Femur (tissue), 1 donor: ENCODE data around the gene EIF4B.

Experiments used
- DNase-seq: peaks from one replicate; pipeline ENCODE4 v3.0.0-alpha.2; 2017

The EIF4B gene

DNA sequence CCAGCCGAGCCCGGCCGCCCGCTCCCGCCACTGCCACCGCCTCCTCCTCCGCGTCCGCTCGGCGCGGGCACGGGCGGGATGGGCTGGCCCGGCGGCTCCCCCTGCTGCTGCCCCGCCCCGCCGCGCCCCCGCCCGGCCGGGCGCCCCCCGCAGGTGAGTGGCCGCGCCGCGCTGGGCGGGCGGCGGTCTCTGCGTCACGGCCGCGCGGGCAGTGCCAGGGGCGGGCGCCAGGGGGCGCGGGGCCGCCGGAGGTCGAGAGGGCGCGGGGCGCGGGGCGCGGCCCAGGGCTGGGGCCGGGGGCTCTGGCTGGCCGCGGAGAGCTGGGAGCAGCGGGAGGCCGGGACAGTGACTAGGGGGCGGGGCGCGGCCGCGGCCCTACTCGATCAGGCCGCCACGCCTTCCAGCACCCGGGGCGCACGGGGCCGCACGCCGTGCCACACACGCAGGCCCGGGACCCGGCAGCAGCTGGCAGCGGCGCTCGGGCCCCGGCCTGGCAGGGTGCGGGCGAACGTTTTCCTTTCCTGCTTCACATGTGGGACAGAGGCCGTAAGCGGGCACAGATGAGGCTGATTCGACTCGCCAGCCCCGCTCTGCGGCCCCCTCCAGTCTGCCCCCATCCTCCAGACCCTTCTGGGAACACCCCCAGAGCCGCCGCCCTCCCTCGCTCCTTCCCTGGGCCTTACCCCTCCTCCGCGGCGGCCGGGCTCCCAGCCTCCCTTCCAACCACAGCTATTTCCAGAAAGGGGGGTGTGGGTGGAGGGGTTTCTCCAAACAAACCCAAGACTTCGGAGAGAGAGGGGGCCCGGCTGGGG lies 41.2 kb downstream of the EIF4B start:
- DNase-seq, result peak; percentile 95

DNA sequence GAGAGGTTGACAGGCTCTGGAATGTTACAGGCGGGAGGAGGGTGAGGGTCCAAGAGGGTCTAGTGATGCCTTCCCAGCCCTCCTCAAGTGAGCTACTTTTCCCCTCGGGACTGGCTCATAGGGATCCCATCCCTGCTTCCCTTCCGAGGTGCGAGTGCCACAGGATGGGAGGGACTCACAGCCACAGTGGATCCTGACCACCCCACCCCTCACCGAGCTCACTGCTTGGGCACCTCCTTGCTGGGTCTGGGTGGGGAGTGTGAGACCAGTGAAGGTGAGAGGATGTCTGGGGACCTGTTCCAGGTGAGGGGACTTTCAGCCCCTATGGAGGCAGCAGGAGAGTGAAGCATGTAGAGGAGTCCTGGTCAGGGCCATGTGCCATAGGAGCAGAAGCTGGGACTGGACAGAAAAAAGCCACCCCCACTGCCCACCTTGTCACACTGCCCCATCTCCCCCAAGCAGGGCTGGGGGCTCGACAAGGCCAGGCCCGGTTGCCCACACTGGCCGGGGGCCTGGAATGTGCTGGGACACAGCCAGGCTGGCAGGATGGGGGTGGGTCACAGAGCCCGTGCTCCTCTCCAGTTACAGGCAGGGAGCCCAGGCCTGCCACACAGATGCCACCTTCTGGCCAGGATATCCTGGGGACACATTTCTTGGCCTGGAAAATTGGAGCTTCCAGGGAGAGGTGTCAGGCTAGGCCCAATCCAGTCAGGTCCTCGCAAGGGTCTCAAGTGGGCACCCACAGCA lies 42.0 kb downstream of the EIF4B start:
- peak; percentile 86 for DNase-seq

DNA sequence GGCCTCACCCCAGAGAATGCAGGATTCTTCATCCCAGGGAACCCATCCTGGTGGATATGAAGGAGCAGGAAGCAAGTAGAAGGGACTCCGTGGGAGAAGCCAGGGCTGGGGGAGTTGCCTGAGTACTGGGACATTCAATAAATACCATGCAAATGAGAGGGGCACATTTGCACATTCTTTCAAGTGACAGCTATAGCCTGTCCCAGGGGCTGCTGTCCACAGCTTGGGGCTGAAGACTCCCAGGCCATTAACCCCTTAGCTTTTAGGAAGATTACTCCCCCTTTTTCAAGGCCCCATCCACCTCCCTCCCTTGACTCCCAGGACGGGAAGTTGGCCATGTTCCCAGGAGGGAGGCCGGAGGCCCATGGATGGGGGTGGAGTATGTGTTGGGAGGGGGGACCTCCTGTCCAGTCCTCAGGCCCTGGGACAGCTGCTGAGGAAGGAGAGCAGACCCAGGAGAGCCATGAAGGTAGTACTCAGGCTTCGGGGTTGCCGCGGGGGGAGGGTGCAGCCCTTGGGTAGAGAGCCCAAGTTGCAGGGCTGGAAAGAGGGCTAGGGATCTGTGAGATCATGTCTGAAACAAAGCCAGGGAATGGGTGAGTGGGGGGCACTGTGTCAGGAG lies 42.6 kb downstream of the EIF4B start:
- DNase-seq, result peak; percentile 86

DNA sequence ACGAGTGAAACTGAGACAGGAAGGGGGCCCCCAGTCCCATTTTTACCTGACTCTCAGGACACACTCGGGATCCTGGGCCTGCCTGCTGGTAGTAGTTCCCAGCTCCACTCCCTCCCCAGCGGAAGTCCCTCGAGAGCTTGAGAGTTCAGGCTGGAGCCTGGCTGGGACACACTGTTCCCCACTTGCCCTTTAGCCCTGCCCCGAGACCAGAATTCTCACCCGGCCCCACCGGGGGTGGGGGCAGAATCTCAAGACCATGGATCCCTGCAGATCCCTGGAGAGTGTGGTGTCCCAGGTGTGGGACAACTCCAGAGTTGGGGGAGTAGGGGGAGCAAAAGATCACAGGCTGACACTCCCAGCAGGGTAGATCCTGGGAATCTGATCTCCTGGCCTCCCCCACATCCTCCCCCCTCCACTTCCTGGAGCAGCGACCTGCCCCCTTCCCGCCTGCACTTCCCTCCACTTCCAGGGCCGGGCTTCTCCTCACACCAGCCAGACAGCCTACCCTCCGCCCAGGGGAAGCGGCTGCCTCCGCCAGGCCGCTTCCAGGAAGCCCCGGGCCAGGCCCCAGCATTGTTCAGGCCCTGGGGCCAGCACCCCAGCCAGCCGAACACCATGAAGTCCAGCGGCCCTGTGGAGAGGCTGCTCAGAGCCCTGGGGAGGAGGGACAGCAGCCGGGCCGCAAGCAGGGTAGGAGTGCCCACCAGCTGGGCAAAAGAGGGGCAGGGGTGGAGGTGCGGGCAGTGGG lies 43.5 kb downstream of the EIF4B start, which contains the start of gene TNS2:
TSS of gene TNS2 (plus strand) at position 495 of the 748 bp plus-strand sequence. CDS start at position 616, 121 bp downstream.
- DNase-seq, result peak; percentile 87

DNA sequence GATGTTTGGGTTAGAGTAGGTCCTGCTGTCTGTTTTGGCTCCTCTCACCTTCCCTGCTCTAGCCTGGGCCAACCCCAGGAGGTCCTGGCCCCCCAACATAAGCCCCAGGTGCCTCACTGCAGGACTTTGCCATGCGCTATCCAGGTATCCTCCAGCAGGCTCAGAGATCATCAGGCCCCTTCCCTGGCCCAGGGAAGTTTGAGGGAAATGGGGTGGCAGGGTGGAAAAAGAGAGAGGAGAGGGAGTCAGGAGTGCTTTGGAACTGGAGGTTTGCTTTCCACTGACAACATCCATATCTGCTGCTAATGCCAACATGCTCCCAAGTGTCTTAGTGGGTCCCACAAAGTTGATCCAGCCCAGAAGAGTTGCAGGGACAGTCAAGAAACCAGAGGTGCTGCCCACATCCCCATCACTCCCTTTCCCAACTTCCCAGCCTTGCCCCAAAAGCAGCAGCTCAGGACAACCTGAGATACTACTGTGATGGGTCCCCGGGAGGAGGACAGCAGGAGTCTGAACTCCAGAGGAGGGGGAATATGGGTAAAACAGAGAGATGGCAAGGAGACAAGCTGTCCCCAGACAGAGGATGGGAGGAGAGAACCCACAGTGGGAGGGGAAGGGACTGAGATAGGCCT lies 44.3 kb downstream of the EIF4B start:
- no peak for DNase-seq

DNA sequence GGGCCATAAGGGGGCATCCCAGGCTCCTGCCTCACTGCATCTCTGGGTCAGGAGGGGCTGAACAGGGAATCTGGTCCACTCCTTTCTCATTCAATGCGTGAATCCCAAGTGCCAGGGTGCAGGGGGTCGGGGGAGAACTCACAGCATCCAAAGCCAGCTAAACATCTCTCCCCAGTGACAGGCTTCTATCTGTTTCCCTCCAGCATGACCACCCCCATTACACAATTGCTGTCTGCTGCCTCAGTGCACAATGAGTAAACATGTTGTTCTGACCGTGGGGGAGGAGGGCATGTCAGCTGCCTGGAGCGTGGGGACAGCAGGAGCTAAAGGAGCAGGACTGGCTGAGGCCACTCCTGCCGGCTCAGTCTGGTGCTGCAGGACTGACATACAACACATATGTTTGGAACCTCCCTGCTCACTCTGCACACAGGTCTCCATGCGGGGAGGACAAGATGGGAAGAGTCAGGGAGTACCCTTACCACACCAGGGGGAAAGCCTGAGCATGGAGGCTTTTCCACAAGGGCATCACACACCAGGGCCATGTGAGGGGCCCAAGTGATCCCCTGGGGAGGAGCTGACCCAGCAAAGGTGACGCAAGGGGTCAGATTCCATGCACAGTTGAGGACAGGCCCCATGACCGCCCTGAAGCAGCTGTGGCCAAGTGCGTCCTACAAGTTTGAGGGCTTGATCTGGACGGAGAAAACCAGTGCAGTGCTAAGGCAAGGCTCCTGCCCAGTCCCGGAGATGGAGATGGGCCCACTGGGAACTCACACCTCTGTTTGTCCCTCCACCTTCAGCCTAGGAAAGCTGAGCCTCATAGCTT lies 45.0 kb downstream of the EIF4B start:
- peak; percentile 64 for DNase-seq

DNA sequence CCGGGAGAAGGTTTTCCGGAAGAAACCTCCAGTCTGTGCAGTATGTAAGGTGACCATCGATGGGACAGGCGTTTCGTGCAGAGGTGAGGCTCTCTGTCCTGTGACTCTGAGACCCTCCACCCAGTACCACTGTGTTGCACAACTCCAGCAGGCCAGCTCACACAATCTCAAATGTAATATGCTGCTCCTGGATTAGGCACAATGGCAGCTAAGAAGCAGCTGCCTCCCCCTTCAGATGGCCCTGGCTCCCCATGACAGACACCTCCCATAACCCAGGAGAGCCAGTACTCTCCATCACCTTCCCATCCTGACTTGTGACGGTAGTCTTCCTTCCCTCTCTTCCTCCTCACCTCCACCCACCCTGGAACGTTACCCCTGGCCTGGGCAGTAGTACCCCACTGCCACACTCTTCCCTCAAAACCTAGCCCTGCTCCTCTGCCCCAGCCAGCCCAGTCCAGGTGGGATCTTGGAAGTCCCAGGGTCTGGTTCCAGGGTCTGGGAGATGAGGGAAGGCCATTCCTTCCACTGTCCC lies 45.7 kb downstream of the EIF4B start:
- DNase-seq, result peak; percentile 28

DNA sequence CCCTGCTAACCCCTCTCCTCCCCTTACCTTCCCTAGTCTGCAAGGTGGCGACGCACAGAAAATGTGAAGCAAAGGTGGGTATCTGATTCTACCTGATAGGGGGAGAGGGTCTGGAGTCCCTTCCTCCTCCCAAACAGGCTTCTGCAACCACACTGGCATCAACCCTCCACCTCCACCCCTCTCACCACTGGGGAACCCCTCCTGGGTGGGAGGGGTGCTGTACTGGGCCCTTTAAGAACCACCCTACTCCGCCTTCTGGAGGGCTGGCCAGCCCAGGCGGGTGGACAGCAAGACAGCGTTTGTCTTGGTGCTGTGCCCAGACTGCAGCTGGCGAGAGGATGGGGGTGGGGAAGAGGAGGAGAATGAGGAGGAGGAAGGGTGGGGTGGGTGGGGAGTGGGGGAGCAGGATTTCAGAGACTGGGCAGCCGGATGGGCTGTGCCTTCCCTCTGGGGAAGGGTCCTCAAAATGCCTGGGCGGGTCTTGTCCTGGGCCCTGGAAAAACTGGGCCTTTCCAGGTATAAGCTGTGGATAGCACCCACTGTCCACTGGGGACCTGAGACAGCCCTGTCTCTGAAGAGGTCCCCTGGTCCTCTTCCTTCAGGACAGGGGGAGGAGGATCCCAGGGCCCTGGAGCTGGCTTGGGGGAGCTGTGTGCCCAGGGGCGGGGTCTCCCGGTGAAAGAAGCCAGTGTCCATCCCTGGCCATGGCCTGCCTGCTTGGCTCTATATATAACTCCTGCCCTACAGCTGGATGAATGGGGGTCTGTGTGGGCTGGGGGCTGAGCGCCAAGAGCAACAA lies 46.4 kb downstream of the EIF4B start:
- peak; percentile 96 for DNase-seq

DNA sequence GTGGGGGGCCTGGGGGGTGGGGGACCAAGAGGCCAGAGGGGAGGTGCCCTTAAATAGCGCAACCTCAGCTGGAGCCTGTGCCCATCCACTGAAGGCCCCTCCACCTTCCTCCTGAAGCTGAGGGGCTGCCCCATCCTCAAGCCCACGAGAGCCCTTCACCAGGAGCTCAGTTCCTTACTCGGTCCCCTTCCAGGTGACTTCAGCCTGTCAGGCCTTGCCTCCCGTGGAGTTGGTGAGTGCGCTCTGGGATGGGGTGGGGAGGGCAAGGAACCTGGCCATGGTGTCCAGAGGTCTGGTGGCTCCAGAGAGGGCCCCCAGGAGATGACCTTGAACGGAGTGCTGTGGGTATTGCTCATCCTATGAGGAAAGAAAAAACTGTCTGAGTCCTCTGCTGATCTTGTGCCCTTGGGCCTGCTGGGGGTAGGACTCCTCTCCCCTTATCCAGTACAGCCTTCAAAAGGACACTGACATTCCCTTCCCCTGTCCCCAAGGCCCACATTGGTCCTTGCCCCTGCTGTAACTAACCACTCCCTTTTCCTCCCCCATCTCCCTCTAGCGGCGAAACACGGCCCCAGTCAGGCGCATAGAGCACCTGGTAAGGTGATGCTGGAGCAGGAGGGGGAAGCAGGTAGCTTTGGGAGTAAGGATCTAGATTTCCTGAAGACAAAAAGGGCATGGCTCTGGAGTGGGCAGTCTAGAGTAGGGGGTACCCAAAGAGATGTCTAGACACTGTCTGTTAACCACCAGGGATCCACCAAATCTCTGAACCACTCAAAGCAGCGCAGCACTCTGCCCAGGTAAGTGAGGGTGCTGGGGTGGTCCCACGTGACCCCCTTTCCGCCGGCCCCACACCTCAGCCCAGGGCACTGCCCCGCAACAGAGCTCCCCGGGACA lies 47.2 kb downstream of the EIF4B start:
- peak; percentile 57 for DNase-seq

DNA sequence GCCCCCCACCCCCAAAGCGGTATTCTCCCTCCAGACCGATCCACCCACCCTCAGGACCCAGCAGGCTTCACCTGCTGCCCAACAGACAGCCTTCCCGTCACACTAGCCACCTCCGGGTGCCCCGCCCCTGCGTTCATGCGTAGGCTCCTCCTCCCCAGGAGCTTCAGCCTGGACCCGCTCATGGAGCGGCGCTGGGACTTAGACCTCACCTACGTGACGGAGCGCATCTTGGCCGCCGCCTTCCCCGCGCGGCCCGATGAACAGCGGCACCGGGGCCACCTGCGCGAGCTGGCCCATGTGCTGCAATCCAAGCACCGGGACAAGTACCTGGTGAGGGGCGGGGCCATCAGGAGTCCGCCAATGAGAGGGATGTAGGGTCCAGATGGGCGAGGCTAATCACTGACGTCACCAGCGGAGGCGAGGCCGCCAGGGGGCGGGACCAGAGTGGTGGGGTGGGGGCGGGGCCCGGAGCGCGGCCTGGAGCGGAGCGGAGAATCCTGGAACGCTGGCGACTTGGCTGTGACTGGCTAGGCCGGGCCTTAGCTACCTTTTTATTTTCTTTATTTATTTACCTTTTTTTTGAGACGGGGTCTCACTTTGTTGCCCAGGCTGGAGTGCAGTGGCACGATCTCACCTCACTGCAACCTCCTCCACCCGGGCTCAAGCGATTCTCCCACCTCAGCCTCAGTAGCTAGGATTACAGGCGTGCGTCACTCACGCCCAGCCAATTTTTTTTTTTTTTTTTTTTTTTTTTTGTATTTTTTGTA lies 48.0 kb downstream of the EIF4B start:
- DNase-seq, result peak; percentile 95

DNA sequence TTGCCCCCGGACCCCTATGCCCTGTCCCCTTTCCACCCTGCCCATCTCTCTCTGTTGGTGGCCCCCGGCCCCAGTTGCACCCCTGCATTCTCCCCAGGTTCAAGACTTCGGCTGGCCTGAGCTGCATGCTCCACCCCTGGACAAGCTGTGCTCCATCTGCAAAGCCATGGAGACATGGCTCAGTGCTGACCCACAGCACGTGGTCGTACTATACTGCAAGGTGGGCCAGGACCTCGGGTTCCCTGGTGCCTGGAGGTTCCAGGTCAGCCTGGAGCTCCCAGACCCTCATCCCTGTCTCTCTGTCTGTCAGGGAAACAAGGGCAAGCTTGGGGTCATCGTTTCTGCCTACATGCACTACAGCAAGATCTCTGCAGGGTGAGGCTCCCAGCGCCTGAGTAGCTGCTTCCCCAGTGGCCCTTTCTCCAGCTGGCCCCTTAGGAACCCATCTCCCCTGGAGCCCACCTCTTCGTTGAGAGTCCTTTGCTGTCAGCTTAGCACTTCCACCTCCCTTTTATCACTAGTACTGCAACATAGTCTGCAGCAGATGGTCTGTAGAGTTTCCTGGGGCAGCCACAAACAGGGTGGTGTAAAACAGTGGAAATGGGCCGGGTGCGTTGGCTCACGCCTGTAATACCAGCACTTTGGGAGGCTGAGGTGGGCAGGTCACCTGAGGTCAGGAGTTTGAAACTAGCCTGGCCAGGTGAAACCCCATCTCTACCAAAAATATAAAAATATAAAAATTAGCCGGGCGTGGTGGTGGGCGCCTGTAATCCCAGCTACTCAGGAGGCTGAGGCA lies 49.4 kb downstream of the EIF4B start:
- peak; percentile 32 for DNase-seq

DNA sequence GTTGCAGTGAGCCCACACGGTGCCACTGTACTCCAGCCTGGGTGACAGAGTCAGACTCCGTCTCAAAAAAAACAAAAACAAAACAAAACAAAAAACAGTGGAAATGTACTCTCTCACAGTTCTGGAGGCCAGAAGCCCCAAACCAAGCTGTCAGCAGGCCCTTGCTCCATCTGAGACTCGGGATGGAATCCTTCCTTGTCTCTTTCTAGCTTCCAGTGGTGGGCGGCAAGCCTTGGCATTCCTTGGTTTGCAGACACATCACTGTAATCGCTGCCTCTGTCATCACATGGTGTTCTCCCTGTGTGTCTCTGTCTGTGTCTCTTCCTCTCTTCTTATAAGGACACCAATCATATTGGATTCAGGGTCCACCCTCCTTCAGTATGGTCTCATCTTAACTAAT lies 50.0 kb downstream of the EIF4B start:
- DNase-seq, result no peak

DNA sequence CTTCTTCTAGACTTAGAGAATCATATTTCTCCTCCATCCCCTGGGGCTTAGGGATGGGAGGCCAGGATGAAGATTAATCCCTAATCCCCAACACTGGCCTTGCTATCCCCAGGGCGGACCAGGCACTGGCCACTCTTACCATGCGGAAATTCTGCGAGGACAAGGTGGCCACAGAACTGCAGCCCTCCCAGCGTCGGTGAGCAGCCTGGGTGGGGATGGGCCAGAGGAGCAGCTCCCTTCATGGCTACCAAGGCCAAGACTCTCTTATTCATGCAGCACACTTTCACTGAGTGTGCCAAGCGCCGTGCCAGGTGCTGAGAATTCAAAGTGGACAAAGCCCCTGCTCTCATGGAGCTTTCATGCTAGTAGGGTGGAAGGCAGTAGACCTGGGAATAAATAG lies 50.6 kb downstream of the EIF4B start:
- DNase-seq, result peak; percentile 21

DNA sequence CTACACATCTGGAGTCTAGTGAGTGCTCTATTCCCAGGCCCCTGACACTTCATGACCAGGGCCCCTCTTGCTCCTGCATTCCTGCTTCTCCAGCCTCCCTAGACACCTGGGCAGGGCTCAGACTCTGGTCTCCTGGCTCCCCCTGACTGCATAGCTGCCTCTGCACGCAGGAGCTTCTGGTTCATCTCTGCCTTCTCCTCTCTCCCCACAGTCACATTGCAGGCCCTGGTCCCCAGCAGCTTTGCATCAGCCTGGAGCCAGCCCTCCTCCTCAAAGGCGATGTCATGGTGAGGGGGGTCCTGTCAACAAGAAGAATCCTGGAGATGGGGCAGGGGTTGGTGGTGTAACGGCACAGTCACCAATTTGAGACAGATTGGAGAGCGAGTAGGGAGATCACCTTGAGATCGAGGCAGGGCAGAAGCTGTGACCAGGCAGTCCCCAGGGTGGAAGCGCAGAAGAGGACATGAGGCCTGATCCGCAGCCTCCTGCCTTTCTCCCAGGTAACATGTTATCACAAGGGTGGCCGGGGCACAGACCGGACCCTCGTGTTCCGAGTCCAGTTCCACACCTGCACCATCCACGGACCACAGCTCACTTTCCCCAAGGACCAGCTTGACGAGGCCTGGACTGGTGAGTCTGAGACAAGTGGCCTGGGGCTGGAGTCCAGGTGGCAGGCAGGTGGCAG lies 51.7 kb downstream of the EIF4B start:
- DNase-seq, result peak; percentile 25

DNA sequence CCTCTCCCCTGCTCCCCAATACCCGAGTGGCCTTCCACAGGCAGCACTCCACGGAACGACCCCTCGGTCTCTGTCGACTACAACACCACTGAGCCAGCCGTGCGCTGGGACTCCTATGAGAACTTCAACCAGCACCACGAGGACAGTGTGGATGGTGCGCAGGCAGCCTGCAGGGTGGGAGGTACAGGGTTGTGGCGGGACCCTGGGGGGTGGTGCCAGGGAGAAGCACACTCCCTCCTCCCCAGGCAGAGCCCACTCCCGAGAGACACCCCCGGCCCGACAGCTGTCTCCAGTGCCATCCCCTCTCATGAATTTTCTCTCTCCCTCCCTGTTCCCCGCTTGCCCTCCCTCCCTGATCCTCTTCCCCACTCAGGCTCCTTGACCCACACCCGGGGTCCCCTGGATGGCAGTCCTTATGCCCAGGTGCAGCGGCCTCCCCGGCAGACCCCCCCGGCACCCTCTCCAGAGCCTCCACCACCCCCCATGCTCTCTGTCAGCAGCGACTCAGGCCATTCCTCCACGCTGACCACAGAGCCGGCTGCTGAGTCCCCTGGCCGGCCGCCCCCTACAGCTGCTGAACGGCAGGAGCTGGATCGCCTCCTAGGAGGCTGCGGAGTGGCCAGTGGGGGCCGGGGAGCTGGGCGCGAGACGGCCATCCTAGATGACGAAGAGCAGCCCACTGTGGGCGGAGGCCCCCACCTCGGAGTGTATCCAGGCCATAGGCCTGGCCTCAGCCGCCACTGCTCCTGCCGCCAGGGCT lies 52.6 kb downstream of the EIF4B start:
- peak; percentile 44 for DNase-seq

DNA sequence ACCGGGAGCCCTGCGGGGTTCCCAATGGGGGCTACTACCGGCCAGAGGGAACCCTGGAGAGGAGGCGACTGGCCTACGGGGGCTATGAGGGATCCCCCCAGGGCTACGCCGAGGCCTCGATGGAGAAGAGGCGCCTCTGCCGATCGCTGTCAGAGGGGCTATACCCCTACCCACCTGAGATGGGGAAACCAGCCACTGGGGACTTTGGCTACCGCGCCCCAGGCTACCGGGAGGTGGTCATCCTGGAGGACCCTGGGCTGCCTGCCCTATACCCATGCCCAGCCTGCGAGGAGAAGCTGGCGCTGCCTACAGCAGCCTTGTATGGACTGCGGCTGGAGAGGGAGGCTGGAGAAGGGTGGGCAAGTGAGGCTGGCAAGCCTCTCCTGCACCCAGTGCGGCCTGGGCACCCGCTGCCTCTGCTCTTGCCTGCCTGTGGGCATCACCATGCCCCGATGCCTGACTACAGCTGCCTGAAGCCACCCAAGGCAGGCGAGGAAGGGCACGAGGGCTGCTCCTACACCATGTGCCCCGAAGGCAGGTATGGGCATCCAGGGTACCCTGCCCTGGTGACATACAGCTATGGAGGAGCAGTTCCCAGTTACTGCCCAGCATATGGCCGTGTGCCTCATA lies 53.3 kb downstream of the EIF4B start:
- DNase-seq, result peak; percentile 24
